B cell (primary cell): ENCODE data around the gene ARHGAP9. TPM values are rescaled to one million over a fixed set of nuclear protein-coding genes. Genes with fewer than 3 reads are reported as not detected.
"Not testable (repeated sequence)": the region's sequence is repeated elsewhere in the genome, so short reads cannot be mapped to it uniquely, and the experiment has no call there.

Experiments used
- ATAC-seq: fragments of 200-7000 bp; cut with Tn5 transposase; one replicate; pipeline ENCODE4 v1.10.0; 2021; ENCODE audit warnings: low read depth, mild to moderate bottlenecking, moderate number of reproducible peaks, moderate library complexity
- CTCF ChIA-PET: fragments of 350-600 bp; sonication (Branson Sonifier 250); formaldehyde crosslinking; loops from one replicate; lab custom pipeline; 2021; ENCODE audit warnings: antibody characterized with exemption, inconsistent platforms; lab: Charles Lee
- POLR2A ChIA-PET: fragments of 350-600 bp; sonication (Branson Sonifier 250); formaldehyde crosslinking; loops from one replicate; lab custom pipeline; 2021; ENCODE audit warnings: antibody characterized with exemption; lab: Charles Lee
- DNase-seq: peaks from one replicate; pipeline ENCODE4 v3.0.0; 2013
- H2AFZ ChIP-seq: 2 replicates; pipeline ENCODE4 v1.6.1; 2012; ENCODE audit warnings: mild to moderate bottlenecking, low read depth, low read length; ENCODE audit not compliant: insufficient read depth, poor library complexity, severe bottlenecking
- H3K27ac ChIP-seq, 2 donors: 1 replicate in 1 of 2; 2 replicates in 1 of 2; pipeline ENCODE4 v1.5.1; 2012 to 2013; ENCODE audit warnings: low read length in 2 of 2, mild to moderate bottlenecking in 2 of 2, moderate library complexity in 1 of 2
- H3K27me3 ChIP-seq, 4 experiments: fragments of 200-600 bp in 1 of 4; sonication (generic) in 1 of 4; replicated peaks in 1 of 4; 1 replicate in 2 of 4; 2 replicates in 2 of 4; pipeline versions ENCODE4 v1.6.1 to v1.7.0; 2013 to 2016; ENCODE audit warnings: low read length in 3 of 4, mild to moderate bottlenecking in 2 of 4, mixed read lengths in 1 of 4, moderate library complexity in 1 of 4; ENCODE audit not compliant: insufficient read depth in 4 of 4, control insufficient read depth in 3 of 4; ENCODE audit errors: control extremely low read depth in 1 of 4
- H3K36me3 ChIP-seq, 2 experiments: replicated peaks in 1 of 2; 1 replicate in 1 of 2; 2 replicates in 1 of 2; pipeline versions ENCODE4 v1.6.1 to v1.7.1; 2013; ENCODE audit warnings: low read length in 1 of 2; ENCODE audit not compliant: insufficient read depth in 2 of 2, control insufficient read depth in 1 of 2; ENCODE audit errors: control extremely low read depth in 1 of 2, extremely low read depth in 1 of 2
- H3K4me1 ChIP-seq, 2 donors: fragments of 200-600 bp in 1 of 2; sonication (generic) in 1 of 2; 1 replicate in 1 of 2; 2 replicates in 1 of 2; pipeline versions ENCODE4 v1.5.1 to v1.6.1; 2013 to 2017; ENCODE audit warnings: low read length in 2 of 2; ENCODE audit not compliant: control insufficient read depth in 2 of 2, insufficient read depth in 2 of 2
- H3K4me2 ChIP-seq: replicated peaks from 2 replicates; pipeline ENCODE3; 2012; ENCODE audit warnings: mild to moderate bottlenecking, low read depth, low read length; ENCODE audit not compliant: poor library complexity, severe bottlenecking
- H3K4me3 ChIP-seq, 5 experiments: fragments of 200-600 bp in 1 of 5; sonication (generic) in 1 of 5; 1 replicate in 3 of 5; 2 replicates in 2 of 5; pipeline versions ENCODE4 v1.5.1 to v1.7.0; 2011 to 2016; ENCODE audit warnings: low read length in 4 of 5, mild to moderate bottlenecking in 4 of 5, low read depth in 2 of 5, control low read depth in 1 of 5, moderate library complexity in 1 of 5; ENCODE audit not compliant: insufficient read depth in 1 of 5; ENCODE audit errors: control extremely low read depth in 1 of 5, extremely low read depth in 1 of 5
- H3K79me2 ChIP-seq: fragments of 200-600 bp; sonication (generic); one replicate; pipeline ENCODE4 v1.6.0; 2016; ENCODE audit warnings: low read length; ENCODE audit not compliant: control insufficient read depth, insufficient read depth
- H3K9ac ChIP-seq: fragments of 200-600 bp; sonication (generic); 2 replicates; pipeline ENCODE4 v1.6.1; 2017; ENCODE audit warnings: mild to moderate bottlenecking, low read length, moderate library complexity
- H3K9me3 ChIP-seq, 3 donors: one replicate each; pipeline versions ENCODE4 v1.6.1 to v1.7.1; 2013; ENCODE audit warnings: low read length in 2 of 3; ENCODE audit not compliant: control insufficient read depth in 2 of 3, insufficient read depth in 1 of 3; ENCODE audit errors: control extremely low read depth in 1 of 3
- H4K20me1 ChIP-seq: 2 replicates; pipeline ENCODE4 v1.6.0; 2012; ENCODE audit warnings: mild to moderate bottlenecking, low read length; ENCODE audit not compliant: insufficient read depth, control insufficient read depth, poor library complexity, severe bottlenecking
- H3K27ac Mint-ChIP-seq: one replicate; pipeline ENCODE4 v1.8.0; 2021; ENCODE audit warnings: mixed read lengths
- H3K27me3 Mint-ChIP-seq: one replicate; pipeline ENCODE4 v1.8.0; 2021; ENCODE audit warnings: mixed read lengths
- H3K4me1 Mint-ChIP-seq: one replicate; pipeline ENCODE4 v1.8.0; 2021; ENCODE audit warnings: mixed read lengths
- H3K4me3 Mint-ChIP-seq: one replicate; pipeline ENCODE4 v1.8.0; 2021; ENCODE audit warnings: mixed read lengths
- H3K9me3 Mint-ChIP-seq: one replicate; pipeline ENCODE4 v1.8.0; 2022; ENCODE audit warnings: mixed read lengths; ENCODE audit not compliant: insufficient read depth
- CTCF ChIP-seq: fragments of 200-600 bp; IDR thresholded peaks from one replicate; pipeline ENCODE4 v1.8.0; 2022; ENCODE audit warnings: antibody characterized with exemption, mild to moderate bottlenecking
- EZH2 ChIP-seq: IDR thresholded peaks from 2 replicates; pipeline ENCODE4 v1.6.1; 2012; ENCODE audit warnings: borderline replicate concordance, low read depth, mild to moderate bottlenecking, moderate library complexity, low read length; ENCODE audit not compliant: insufficient read depth, poor library complexity, severe bottlenecking
- WGBS: methylation state at CpG from one replicate; pipeline ENCODE4 v1.1.5; 2013; ENCODE audit warnings: missing lambda C conversion rate; ENCODE audit not compliant: insufficient coverage; 5-methylcytosine and 5-hydroxymethylcytosine counted together
- intact Hi-C: fragments of 100-400 bp; cut with micrococcal nuclease; formaldehyde crosslinking; loops from one replicate; pipeline ENCODE4 v1.10.0; 2022
- polyA plus RNA-seq: library from polyadenylated mRNA; depleted of rRNA; stranded (reverse); fragments of >200 nt; gene quantifications from 2 replicates; pipeline ENCODE4 v1.2.3, GENCODE V29; 2012
- total RNA-seq, 2 donors: library from RNA; stranded (reverse); fragments of 120-200 nt in 1 of 2; gene quantifications; 1 replicate in 1 of 2; 2 replicates in 1 of 2; pipeline versions ENCODE4 v1.2.3 to v1.2.4, GENCODE V29; 2013 to 2022

Gene ARHGAP9
- total and polyA plus RNA-seq, 2 donors (not counting 1 experiment from before 2014, with no cell fraction given), result 161 to 390 TPM

GRCh38 chr12:57446292-57446960 lies 33.2 kb downstream of the ARHGAP9 start:
- no peak for DNase-seq
- intact Hi-C loops, result no loop called here
- no peaks in the 10 kb centered on the region for H3K79me2 ChIP-seq
- H3K9ac ChIP-seq, result no peak overlapping the region
- no peak overlapping the region for H2AFZ ChIP-seq
- H3K36me3 ChIP-seq, result no peaks in the 10 kb centered on the region
- no peak overlapping the region for H3K27ac ChIP-seq
- peaks cover 0 to 5% (median 4%) of the 10 kb centered on the region in 3 donors for H3K9me3 ChIP-seq
- Mint-ChIP-seq H3K9me3 (peaks cover 2% of the 10 kb centered on the region), H3K27me3 (no peaks in the 10 kb centered on the region), H3K4me1 (no peaks in the 10 kb centered on the region), H3K4me3 (no peak overlapping the region), H3K27ac (no peak overlapping the region)
- no peaks in the 10 kb centered on the region for H4K20me1 ChIP-seq
- H3K27me3 ChIP-seq, result no peaks in the 10 kb centered on the region
- no peak for ATAC-seq
- 98% methylated on average over 4 of the region's 6 CpGs for WGBS
- no peak for TF ChIP-seq CTCF
- no peak for TF ChIP-seq EZH2
- ChIA-PET POLR2A (no interaction called here), CTCF (interaction anchor here (2.8 kb wide), 1 partner anchor 9 kb away, joined by 13 read pairs; the partner anchor contains the start of gene INHBE)
- no peaks in the 10 kb centered on the region for H3K4me1 ChIP-seq
- H3K4me3 ChIP-seq, result no peak overlapping the region
- H3K4me2 ChIP-seq, result no peak overlapping the region

DNA sequence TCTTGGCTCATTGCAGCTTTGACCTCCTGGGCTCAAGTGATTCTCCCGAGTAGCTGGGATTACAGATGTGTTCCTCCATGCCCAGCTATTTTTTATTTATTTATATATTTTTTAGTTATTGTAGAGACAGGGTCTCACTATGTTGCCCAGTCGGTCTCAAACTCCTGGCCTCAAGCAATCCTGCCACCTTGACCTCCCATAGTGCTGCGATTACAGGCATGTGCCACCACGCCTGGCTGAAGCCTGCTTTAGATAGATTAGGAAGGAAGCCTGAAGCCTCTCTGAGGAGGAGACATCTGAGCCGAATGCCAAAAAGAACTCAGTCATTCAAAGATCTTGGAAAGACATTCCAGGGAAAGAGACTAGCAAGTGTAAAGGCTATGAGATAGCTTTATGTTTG lies 34.9 kb downstream of the ARHGAP9 start:
- H4K20me1 ChIP-seq, result no peaks in the 10 kb centered on the region
- H3K4me1 ChIP-seq, result no peaks in the 10 kb centered on the region
- Mint-ChIP-seq H3K27me3 (peaks cover 4% of the 10 kb centered on the region), H3K4me3 (no peak overlapping the region), H3K27ac (no peak overlapping the region), H3K9me3 (peaks cover 2% of the 10 kb centered on the region), H3K4me1 (no peaks in the 10 kb centered on the region)
- no peaks in the 10 kb centered on the region for H3K79me2 ChIP-seq
- intact Hi-C loops, result no loop called here
- H3K4me2 ChIP-seq, result no peak overlapping the region
- no peaks in the 10 kb centered on the region for H3K27me3 ChIP-seq
- H3K4me3 ChIP-seq, result no peak overlapping the region
- ChIA-PET CTCF (interaction anchor here (1.0 to 2.8 kb wide), 3 partner anchors 9 to 14 kb away, joined by 3 to 13 read pairs (median 4); partner anchors contain the start of gene INHBE), POLR2A (no interaction called here)
- H3K36me3 ChIP-seq, result no peaks in the 10 kb centered on the region
- no peak overlapping the region for H3K27ac ChIP-seq
- DNase-seq (no peak), ATAC-seq (no peak)
- 84% methylated on average over 2 of the region's 5 CpGs for WGBS
- no peak for TF ChIP-seq CTCF
- TF ChIP-seq EZH2, result no peak
- H2AFZ ChIP-seq, result no peak overlapping the region
- H3K9ac ChIP-seq, result no peak overlapping the region
- peaks cover 1 to 11% (median 7%) of the 10 kb centered on the region in 3 donors for H3K9me3 ChIP-seq

GRCh38 chr12:57444337-57444736 lies 35.3 kb downstream of the ARHGAP9 start:
- POLR2A ChIA-PET, intact Hi-C loops: not testable (repeated sequence)

More at GRCh38 chr12:57444337-57444736, 35.3 kb downstream of the ARHGAP9 start:
- H3K4me3 Mint-ChIP-seq, H3K27me3 ChIP-seq, H3K4me1 Mint-ChIP-seq, H3K4me1 ChIP-seq, H2AFZ ChIP-seq, ATAC-seq, DNase-seq, H3K27ac Mint-ChIP-seq, H3K79me2 ChIP-seq, H3K4me3 ChIP-seq, H3K27me3 Mint-ChIP-seq, H3K36me3 ChIP-seq, H3K4me2 ChIP-seq, H3K9ac ChIP-seq, H3K27ac ChIP-seq, H4K20me1 ChIP-seq, H3K9me3 Mint-ChIP-seq: not testable (repeated sequence)
- 100% methylated on average over 2 of the region's 6 CpGs for WGBS
- CTCF ChIA-PET, result interaction anchor here (0.7 to 2.8 kb wide), 3 partner anchors 9 to 46 kb away, joined by 4 to 13 read pairs (median 4); partner anchors contain the start of gene INHBE
- peaks cover 1 to 11% (median 7%) of the 10 kb centered on the region in 3 donors for H3K9me3 ChIP-seq
